GM10248 (cell line): ENCODE data around the gene RASSF6.

Experiments
- CTCF ChIA-PET: fragments of 300-600 bp; sonication (Branson Sonifier 250); formaldehyde crosslinking; extraction: SDS; loops from one replicate; lab custom pipeline; 2021; ENCODE audit warnings: antibody characterized with exemption; lab: Yijun Ruan, JAX
- POLR2A ChIA-PET: fragments of 350-650 bp; sonication (Branson Sonifier 250); formaldehyde crosslinking; extraction: SDS; loops from one replicate; lab custom pipeline; 2020; ENCODE audit warnings: antibody characterized with exemption; lab: Yijun Ruan, JAX
- DNase-seq: peaks from one replicate; pipeline ENCODE4 v3.0.0; 2012; ENCODE audit errors: extremely low spot score
- TF ChIP-seq, protein P1 (sequence below): IDR thresholded peaks from 2 replicates; pipeline ENCODE4 v1.5.1; 2012; ENCODE audit warnings: mild to moderate bottlenecking, low read depth; ENCODE audit errors: extremely low read depth, missing control alignments, control extremely low read depth

RASSF6 gene

GRCh38 chr4:73586040-73586439, 34.2 kb downstream of the RASSF6 start:
- TF ChIP-seq, protein P1, sequence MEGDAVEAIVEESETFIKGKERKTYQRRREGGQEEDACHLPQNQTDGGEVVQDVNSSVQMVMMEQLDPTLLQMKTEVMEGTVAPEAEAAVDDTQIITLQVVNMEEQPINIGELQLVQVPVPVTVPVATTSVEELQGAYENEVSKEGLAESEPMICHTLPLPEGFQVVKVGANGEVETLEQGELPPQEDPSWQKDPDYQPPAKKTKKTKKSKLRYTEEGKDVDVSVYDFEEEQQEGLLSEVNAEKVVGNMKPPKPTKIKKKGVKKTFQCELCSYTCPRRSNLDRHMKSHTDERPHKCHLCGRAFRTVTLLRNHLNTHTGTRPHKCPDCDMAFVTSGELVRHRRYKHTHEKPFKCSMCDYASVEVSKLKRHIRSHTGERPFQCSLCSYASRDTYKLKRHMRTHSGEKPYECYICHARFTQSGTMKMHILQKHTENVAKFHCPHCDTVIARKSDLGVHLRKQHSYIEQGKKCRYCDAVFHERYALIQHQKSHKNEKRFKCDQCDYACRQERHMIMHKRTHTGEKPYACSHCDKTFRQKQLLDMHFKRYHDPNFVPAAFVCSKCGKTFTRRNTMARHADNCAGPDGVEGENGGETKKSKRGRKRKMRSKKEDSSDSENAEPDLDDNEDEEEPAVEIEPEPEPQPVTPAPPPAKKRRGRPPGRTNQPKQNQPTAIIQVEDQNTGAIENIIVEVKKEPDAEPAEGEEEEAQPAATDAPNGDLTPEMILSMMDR, result no peak
- ChIA-PET POLR2A (no interaction called here), CTCF (interaction anchor here (0.9 to 6.4 kb wide), 4 partner anchors 10 to 66 kb away, joined by 3 to 39 read pairs (median 7); no protein-coding TSS in a partner anchor)
- no peak for DNase-seq

DNA sequence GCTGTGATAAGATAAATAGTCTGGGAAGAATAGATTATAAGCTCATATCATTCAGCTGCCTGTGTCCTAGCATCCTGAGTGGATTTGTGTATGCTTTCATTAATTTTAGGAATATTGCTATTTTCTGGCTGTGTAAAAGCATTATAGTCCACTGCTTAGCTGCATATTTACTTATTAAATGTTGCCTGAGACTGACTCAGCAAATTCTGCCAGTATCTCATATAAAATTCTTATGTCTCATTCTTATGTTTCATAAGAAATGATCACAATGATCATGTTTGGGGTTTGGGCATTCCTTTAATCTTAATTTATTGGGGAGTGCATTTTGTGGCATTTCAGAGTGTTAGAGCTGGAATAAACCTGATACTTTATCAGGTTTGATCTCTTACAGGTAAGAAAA, 34.9 kb downstream of the RASSF6 start:
- no peak for DNase-seq
- CTCF ChIA-PET, result interaction anchor here (1.1 to 6.4 kb wide), 4 partner anchors 8 to 67 kb away, joined by 3 to 39 read pairs (median 7); no protein-coding TSS in a partner anchor

DNA sequence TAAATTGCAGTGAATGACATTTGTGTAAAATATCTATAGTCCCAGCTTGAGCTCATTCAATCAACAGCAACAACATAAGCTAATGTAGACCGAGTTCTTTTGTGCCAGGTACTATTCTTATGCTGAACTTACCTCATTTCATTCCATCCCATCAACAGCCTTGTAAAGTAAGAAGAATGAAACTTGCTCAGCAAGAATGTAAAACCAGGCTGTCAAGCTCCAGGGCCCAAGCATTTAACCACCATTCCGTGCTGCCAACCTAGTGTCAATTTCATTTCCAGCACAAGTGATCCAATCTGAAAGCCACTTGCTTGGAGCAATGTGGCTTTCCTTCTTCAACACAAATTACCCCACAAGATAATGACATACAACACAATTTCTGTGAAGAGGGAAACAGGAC, 36.6 kb downstream of the RASSF6 start:
- ChIA-PET CTCF (interaction anchor here (0.8 to 6.4 kb wide), 4 partner anchors 10 to 68 kb away, joined by 3 to 39 read pairs (median 6); no protein-coding TSS in a partner anchor), POLR2A (no interaction called here)
- no peak for DNase-seq
- TF ChIP-seq, protein P1, result no peak

More for the DNA sequence above, 34.9 kb downstream of the RASSF6 start:
- POLR2A ChIA-PET, result no interaction called here
- TF ChIP-seq, protein P1, result no peak

- TF ChIP-seq, protein P1, result no peak
- DNase-seq, result no peak
- ChIA-PET CTCF (interaction anchor here (0.8 kb wide), 1 partner anchor 77 kb away, joined by 3 read pairs; no protein-coding TSS in a partner anchor), POLR2A (no interaction called here)
Measured at GRCh38 chr4:73577371-73577770, 42.9 kb downstream of the RASSF6 start.

GRCh38 chr4:73576381-73576780, 43.9 kb downstream of the RASSF6 start:
- POLR2A ChIA-PET, result no interaction called here
- CTCF ChIA-PET, result interaction anchor here (1.0 to 7.4 kb wide), 7 partner anchors 9 to 558 kb away, joined by 4 to 115 read pairs (median 5); no protein-coding TSS in a partner anchor
- no peak for DNase-seq
- TF ChIP-seq, protein P1, result no peak

DNA sequence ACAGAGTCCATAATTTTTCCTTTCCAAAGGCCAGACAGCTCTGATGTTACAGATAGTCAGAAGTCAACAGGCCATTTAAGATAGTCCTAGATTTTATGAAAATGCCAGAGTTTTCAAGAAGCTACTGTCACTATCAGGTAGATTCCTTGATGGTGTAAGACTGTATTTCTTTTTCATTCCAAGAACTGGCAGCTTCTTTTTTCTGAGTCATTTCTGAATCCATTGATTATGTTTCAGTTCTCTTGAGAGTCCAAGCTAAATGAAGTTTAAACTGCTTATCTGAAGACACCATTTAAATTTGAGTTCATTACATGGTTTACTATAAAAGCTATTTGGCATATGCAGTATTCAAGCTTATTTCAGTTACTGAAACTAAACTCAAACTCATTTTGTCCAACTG, 44.6 kb downstream of the RASSF6 start:
- TF ChIP-seq, protein P1, result no peak
- DNase-seq, result no peak
- CTCF ChIA-PET, result interaction anchor here (0.8 to 7.4 kb wide), 13 partner anchors 10 to 559 kb away, joined by 3 to 115 read pairs (median 4); partner anchors contain the start of gene RASSF6
- POLR2A ChIA-PET, result no interaction called here
